ENCODE measurements around the gene LDAF1. TPM values are rescaled to one million over a fixed set of nuclear protein-coding genes. Genes with fewer than 3 reads are reported as not detected.
A peak's percentile ranks its signal among the peaks of the same experiment; 100 is the strongest.
"Not testable (repeated sequence)": the region's sequence is repeated elsewhere in the genome, so short reads cannot be mapped to it uniquely, and the experiment has no call there.

Gene LDAF1
- total RNA-seq, 2 donors from 2014 or later: 16.5 to 28.8 TPM

DNA sequence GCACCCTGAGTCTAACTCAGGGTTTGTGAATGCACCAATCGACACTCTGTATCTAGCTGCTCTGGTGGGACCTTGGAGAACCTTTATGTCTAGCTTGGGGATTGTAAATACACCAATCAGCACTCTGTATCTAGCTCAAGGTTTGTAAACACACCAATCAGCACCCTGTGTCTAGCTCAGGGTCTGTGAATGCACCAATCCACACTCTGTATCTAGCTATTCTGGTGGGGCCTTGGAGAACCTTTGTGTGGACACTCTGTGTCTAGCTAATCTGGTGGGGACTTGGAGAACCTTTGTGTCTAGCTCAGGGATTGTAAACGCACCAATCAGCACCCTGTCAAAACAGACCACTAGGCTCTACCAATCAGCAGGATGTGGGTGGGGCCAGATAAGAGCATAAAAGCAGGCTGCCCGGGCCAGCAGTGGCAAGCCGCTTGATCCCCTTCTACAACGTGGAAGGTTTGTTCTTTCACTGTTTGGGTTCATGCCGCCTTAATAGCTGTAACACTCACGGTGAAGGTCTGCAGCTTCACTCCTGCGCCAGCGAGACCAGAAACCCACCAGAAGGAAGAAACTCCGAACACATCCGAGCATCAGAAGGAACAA is 5.2 kb upstream of the LDAF1 start:
- 89 to 94% methylated on average over 10 of the region's 11 CpGs for WGBS, 2 experiments (ENCODE audit: insufficient coverage in 1 of 2, insufficient read length in 1 of 2)

DNA sequence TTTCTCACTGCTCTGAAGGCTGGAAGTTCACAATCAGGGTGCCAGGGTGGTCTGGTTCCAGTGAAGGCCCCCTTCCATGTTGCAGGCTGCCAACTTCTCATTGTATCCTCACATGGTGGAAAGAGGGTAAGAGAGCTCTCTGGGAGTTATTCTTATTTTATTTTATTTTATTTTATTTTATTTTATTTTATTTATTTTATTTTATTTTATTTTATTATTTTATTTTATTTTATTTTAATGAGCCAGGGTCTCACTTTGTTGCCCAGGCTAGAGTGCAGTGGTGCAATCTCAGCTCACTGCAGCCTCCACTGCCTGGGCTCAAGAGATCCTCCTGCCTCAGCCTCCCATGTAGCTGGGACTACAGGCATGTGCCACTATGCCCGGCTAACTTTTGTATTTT is 2.5 kb upstream of the LDAF1 start:
- H3K4me3 ChIP-seq (ENCODE audit: low read length); H3K9me3 Mint-ChIP-seq; H3K36me3 Mint-ChIP-seq (ENCODE audit: low read depth); H3K9ac ChIP-seq (ENCODE audit: extremely low read depth, low read length, poor library complexity, severe bottlenecking); H3K9me3 ChIP-seq (ENCODE audit: control insufficient read depth, low read length); H3K27me3 ChIP-seq (ENCODE audit: control insufficient read depth, insufficient read depth, low read length, poor library complexity, severe bottlenecking); DNase-seq; H3K27ac ChIP-seq (ENCODE audit: low read depth, low read length); H3K27ac Mint-ChIP-seq; H3K4me1 ChIP-seq (ENCODE audit: control insufficient read depth, insufficient read depth, low read length); H3K4me1 Mint-ChIP-seq; H3K4me3 Mint-ChIP-seq; H3K36me3 ChIP-seq (ENCODE audit: control insufficient read depth, insufficient read depth, low read length): not testable (repeated sequence)
- peaks cover 44% of the 10 kb centered on the region for H3K27me3 Mint-ChIP-seq (ENCODE audit: insufficient read depth)
- WGBS, 2 experiments (ENCODE audit: insufficient coverage in 1 of 2, insufficient read length in 1 of 2): 100% methylated on average over 1 of the region's 1 CpG; no CpG with 5 or more reads in 1 of the 2 experiments

More for the DNA sequence above, 5.2 kb upstream of the LDAF1 start:
- DNase-seq; H3K9me3 ChIP-seq (ENCODE audit: control insufficient read depth, low read length); H3K27ac Mint-ChIP-seq; H3K36me3 ChIP-seq (ENCODE audit: control insufficient read depth, insufficient read depth, low read length); H3K27me3 ChIP-seq (ENCODE audit: control insufficient read depth, insufficient read depth, low read length, poor library complexity, severe bottlenecking); H3K4me3 ChIP-seq (ENCODE audit: low read length); H3K36me3 Mint-ChIP-seq (ENCODE audit: low read depth); H3K9ac ChIP-seq (ENCODE audit: extremely low read depth, low read length, poor library complexity, severe bottlenecking); H3K4me1 Mint-ChIP-seq; H3K9me3 Mint-ChIP-seq; H3K27ac ChIP-seq (ENCODE audit: low read depth, low read length); H3K4me1 ChIP-seq (ENCODE audit: control insufficient read depth, insufficient read depth, low read length): not testable (repeated sequence)
- Mint-ChIP-seq H3K27me3 (ENCODE audit: insufficient read depth) (peaks cover 44% of the 10 kb centered on the region), H3K4me3 (peak overlapping the region; percentile 41)

DNA sequence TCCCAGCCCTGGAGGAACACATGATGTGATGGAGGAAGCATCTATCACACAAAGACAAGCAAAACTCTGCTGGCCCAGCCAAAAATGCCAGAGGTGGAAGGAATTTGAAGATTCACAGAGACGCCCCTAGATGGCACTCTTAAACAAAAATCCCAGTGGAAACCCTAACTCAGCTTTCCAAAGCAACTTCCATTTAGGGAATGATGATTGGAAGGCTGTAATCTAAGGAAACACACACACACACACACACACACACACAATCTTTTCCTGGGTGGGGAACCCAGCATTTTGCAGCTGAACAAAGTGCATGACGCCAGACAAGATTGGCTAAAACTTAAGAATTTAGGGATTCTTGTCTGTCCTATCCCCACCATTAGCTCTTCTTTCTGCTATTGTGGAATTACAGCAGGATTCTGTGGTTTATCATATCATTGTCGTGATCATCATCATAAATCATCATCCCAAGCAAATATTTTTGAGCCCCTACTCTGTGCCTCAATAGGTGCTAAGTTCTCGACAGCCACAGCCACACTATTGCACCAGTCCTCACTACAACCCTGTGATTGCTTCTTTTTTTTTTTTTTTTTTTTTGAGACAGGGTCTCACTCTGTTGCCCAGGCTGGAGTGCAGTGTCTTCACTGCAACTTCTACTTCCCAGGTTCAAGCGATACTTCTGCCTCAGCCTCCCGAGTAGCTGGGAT is 1.6 kb upstream of the LDAF1 start:
- Histone ChIP-seq H3K4me1 (ENCODE audit: control insufficient read depth, insufficient read depth, low read length) (no peaks in the 10 kb centered on the region), H3K9me3 (ENCODE audit: control insufficient read depth, low read length) (peaks cover 4% of the 10 kb centered on the region), H3K36me3 (ENCODE audit: control insufficient read depth, insufficient read depth, low read length) (peaks cover 12% of the 10 kb centered on the region), H3K27ac (ENCODE audit: low read depth, low read length) (no peak overlapping the region), H3K27me3 (ENCODE audit: control insufficient read depth, insufficient read depth, low read length, poor library complexity, severe bottlenecking) (no peaks in the 10 kb centered on the region), H3K4me3 (ENCODE audit: low read length) (no peak overlapping the region), H3K9ac (ENCODE audit: extremely low read depth, low read length, poor library complexity, severe bottlenecking) (no peak overlapping the region)
- TF ChIP-seq, protein P1, sequence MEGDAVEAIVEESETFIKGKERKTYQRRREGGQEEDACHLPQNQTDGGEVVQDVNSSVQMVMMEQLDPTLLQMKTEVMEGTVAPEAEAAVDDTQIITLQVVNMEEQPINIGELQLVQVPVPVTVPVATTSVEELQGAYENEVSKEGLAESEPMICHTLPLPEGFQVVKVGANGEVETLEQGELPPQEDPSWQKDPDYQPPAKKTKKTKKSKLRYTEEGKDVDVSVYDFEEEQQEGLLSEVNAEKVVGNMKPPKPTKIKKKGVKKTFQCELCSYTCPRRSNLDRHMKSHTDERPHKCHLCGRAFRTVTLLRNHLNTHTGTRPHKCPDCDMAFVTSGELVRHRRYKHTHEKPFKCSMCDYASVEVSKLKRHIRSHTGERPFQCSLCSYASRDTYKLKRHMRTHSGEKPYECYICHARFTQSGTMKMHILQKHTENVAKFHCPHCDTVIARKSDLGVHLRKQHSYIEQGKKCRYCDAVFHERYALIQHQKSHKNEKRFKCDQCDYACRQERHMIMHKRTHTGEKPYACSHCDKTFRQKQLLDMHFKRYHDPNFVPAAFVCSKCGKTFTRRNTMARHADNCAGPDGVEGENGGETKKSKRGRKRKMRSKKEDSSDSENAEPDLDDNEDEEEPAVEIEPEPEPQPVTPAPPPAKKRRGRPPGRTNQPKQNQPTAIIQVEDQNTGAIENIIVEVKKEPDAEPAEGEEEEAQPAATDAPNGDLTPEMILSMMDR (conservative IDR thresholded peaks at IDR 0.05): peak; percentile 79
- no peak overlapping the region for H3K27ac Mint-ChIP-seq
- peaks cover 35% of the 10 kb centered on the region for H3K27me3 Mint-ChIP-seq (ENCODE audit: insufficient read depth)
- peaks cover 8% of the 10 kb centered on the region for H3K9me3 Mint-ChIP-seq
- peak; percentile 82 for DNase-seq
- peaks cover 10% of the 10 kb centered on the region for H3K36me3 Mint-ChIP-seq (ENCODE audit: low read depth)
- 47 to 62% methylated on average over 2 to 6 of the region's 6 CpGs for WGBS, 2 experiments (ENCODE audit: insufficient coverage in 1 of 2, insufficient read length in 1 of 2)
- H3K4me1 Mint-ChIP-seq: peaks cover 7% of the 10 kb centered on the region
- no peak overlapping the region for H3K4me3 Mint-ChIP-seq

DNA sequence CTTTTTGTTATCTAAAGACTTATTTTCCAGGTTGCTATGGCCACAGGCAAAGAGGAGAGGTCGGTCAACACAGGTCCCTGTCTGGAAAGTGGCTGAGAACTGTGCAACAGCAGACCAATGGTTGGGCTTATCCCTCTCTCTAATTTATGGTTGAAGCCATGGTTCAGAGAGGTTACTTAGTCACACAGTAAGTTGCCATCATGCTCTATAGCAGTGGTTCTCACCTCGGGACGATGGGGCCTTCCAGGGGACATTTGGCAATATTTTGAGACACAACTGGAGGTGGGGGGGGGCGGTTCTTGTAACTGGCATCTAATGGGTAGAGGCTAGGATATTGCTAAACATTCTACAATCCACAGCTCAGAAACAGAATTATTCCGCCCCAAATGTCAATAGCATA is 842 bp upstream of the LDAF1 start:
- Mint-ChIP-seq H3K9me3 (peaks cover 8% of the 10 kb centered on the region), H3K27ac (no peak overlapping the region), H3K4me1 (peaks cover 5% of the 10 kb centered on the region), H3K36me3 (ENCODE audit: low read depth) (peaks cover 13% of the 10 kb centered on the region), H3K27me3 (ENCODE audit: insufficient read depth) (peaks cover 31% of the 10 kb centered on the region), H3K4me3 (no peak overlapping the region)
- Histone ChIP-seq H3K9ac (ENCODE audit: extremely low read depth, low read length, poor library complexity, severe bottlenecking) (no peak overlapping the region), H3K4me1 (ENCODE audit: control insufficient read depth, insufficient read depth, low read length) (no peaks in the 10 kb centered on the region), H3K9me3 (ENCODE audit: control insufficient read depth, low read length) (peaks cover 4% of the 10 kb centered on the region), H3K27ac (ENCODE audit: low read depth, low read length) (no peak overlapping the region), H3K36me3 (ENCODE audit: control insufficient read depth, insufficient read depth, low read length) (peaks cover 18% of the 10 kb centered on the region), H3K4me3 (ENCODE audit: low read length) (no peak overlapping the region), H3K27me3 (ENCODE audit: control insufficient read depth, insufficient read depth, low read length, poor library complexity, severe bottlenecking) (no peaks in the 10 kb centered on the region)
- TF ChIP-seq, protein P1 (conservative IDR thresholded peaks at IDR 0.05): no peak
- 80 to 83% methylated on average over 3 to 5 of the region's 5 CpGs for WGBS, 2 experiments (ENCODE audit: insufficient coverage in 1 of 2, insufficient read length in 1 of 2)
- no peak for DNase-seq
